ENCODE data around the gene PIMREG.
"Not testable (repeated sequence)": the region's sequence is repeated elsewhere in the genome, so short reads cannot be mapped to it uniquely, and the experiment has no call there.

The PIMREG gene

GRCh38 chr17:6479622-6480302 is 35.5 kb downstream of the PIMREG start:
- no CpG with 5 or more reads among the region's 13 CpGs for WGBS (ENCODE audit: insufficient coverage, insufficient read length)
- DNase-seq (ENCODE audit: low read depth, low spot score) = no peak
- H3K4me3 ChIP-seq (ENCODE audit: low read length) = no peak overlapping the region
- H3K4me1 ChIP-seq (ENCODE audit: control insufficient read depth, insufficient read depth, low read length) = 0 out of 2 replicates have a peak, but pooled peaks cover 2% of the 10 kb centered on the region
- no peaks in the 10 kb centered on the region for H3K9me3 ChIP-seq (ENCODE audit: control insufficient read depth, insufficient read depth, low read length)
- no peaks in the 10 kb centered on the region for H3K27me3 ChIP-seq (ENCODE audit: control insufficient read depth, insufficient read depth, low read length)
- H3K27ac ChIP-seq (ENCODE audit: low read length) = no peak overlapping the region
- no peaks in the 10 kb centered on the region for H3K36me3 ChIP-seq (ENCODE audit: control insufficient read depth, insufficient read depth, low read length)

- Histone ChIP-seq H3K4me3 (ENCODE audit: low read length) (no peak overlapping the region), H3K9me3 (ENCODE audit: control insufficient read depth, insufficient read depth, low read length) (no peaks in the 10 kb centered on the region), H3K36me3 (ENCODE audit: control insufficient read depth, insufficient read depth, low read length) (no peaks in the 10 kb centered on the region), H3K27ac (ENCODE audit: low read length) (no peak overlapping the region), H3K27me3 (ENCODE audit: control insufficient read depth, insufficient read depth, low read length) (no peaks in the 10 kb centered on the region), H3K4me1 (ENCODE audit: control insufficient read depth, insufficient read depth, low read length) (0 out of 2 replicates have a peak, but pooled peaks cover 2% of the 10 kb centered on the region)
- WGBS (ENCODE audit: insufficient coverage, insufficient read length) = no CpG with 5 or more reads among the region's 9 CpGs
- no peak for DNase-seq (ENCODE audit: low read depth, low spot score)
These were observed 36.0 kb downstream of the PIMREG start for GRCh38 chr17:6480303-6480675.

DNA sequence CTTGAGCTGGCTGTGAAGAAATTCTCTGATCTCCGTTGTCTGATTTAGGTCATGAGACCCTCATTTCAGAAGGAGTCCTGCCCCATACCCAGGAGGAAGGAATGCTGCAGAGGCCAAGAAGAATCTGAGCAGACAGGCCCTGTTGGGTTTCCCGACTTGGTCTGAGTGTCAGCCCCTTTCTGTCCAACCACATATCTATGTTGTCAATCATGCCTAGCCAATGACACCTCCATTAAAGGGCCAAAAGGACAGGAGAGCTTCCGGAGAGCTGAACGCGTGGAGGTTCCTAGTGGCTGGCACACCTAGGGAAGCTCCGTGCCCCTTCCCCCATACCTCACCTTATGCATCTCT is 37.8 kb downstream of the PIMREG start:
- H3K9me3 ChIP-seq (ENCODE audit: control insufficient read depth, insufficient read depth, low read length) = no peaks in the 10 kb centered on the region
- H3K4me3 ChIP-seq (ENCODE audit: low read length) = no peak overlapping the region
- no peaks in the 10 kb centered on the region for H3K36me3 ChIP-seq (ENCODE audit: control insufficient read depth, insufficient read depth, low read length)
- DNase-seq (ENCODE audit: low read depth, low spot score) = no peak
- WGBS (ENCODE audit: insufficient coverage, insufficient read length) = no CpG with 5 or more reads among the region's 6 CpGs
- H3K4me1 ChIP-seq (ENCODE audit: control insufficient read depth, insufficient read depth, low read length) = 0 out of 2 replicates have a peak, but pooled peaks cover 2% of the 10 kb centered on the region
- H3K27me3 ChIP-seq (ENCODE audit: control insufficient read depth, insufficient read depth, low read length) = no peaks in the 10 kb centered on the region
- no peak overlapping the region for H3K27ac ChIP-seq (ENCODE audit: low read length)

GRCh38 chr17:6482796-6483195 is 38.5 kb downstream of the PIMREG start:
- not testable (repeated sequence) for H3K9me3 ChIP-seq (ENCODE audit: control insufficient read depth, insufficient read depth, low read length); DNase-seq (ENCODE audit: low read depth, low spot score); H3K4me3 ChIP-seq (ENCODE audit: low read length); H3K27ac ChIP-seq (ENCODE audit: low read length); H3K27me3 ChIP-seq (ENCODE audit: control insufficient read depth, insufficient read depth, low read length); H3K4me1 ChIP-seq (ENCODE audit: control insufficient read depth, insufficient read depth, low read length); H3K36me3 ChIP-seq (ENCODE audit: control insufficient read depth, insufficient read depth, low read length)
- no CpG with 5 or more reads among the region's 10 CpGs for WGBS (ENCODE audit: insufficient coverage, insufficient read length)

DNA sequence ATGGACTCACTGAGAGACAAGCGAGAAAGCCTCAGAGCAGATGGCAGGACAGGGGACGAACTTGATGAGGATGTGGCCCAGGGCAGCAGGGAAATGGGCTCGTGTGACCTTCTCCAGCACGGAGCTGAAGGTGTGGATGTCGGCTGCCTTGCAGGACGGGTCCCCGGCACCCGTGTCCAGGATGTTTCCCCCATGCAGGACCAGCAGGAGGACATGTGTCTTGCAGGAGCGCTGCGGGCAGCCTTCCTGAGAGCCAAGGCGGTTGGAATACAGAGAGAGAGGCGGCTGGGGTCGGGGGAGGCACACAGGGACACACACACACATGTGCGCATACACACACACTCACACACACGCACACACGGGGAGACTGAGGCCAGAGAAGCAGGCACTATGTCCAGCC is 39.3 kb downstream of the PIMREG start:
- WGBS (ENCODE audit: insufficient coverage, insufficient read length) = no CpG with 5 or more reads among the region's 16 CpGs
- H3K27me3 ChIP-seq (ENCODE audit: control insufficient read depth, insufficient read depth, low read length) = no peaks in the 10 kb centered on the region
- no peaks in the 10 kb centered on the region for H3K36me3 ChIP-seq (ENCODE audit: control insufficient read depth, insufficient read depth, low read length)
- peaks cover 7% of the 10 kb centered on the region for H3K4me1 ChIP-seq (ENCODE audit: control insufficient read depth, insufficient read depth, low read length)
- no peak overlapping the region for H3K27ac ChIP-seq (ENCODE audit: low read length)
- H3K4me3 ChIP-seq (ENCODE audit: low read length) = no peak overlapping the region
- H3K9me3 ChIP-seq (ENCODE audit: control insufficient read depth, insufficient read depth, low read length) = no peaks in the 10 kb centered on the region
- no peak for DNase-seq (ENCODE audit: low read depth, low spot score)

GRCh38 chr17:6485646-6486412 is 41.6 kb downstream of the PIMREG start:
- DNase-seq (ENCODE audit: low read depth, low spot score) = no peak
- no peaks in the 10 kb centered on the region for H3K27me3 ChIP-seq (ENCODE audit: control insufficient read depth, insufficient read depth, low read length)
- no CpG with 5 or more reads among the region's 5 CpGs for WGBS (ENCODE audit: insufficient coverage, insufficient read length)
- H3K9me3 ChIP-seq (ENCODE audit: control insufficient read depth, insufficient read depth, low read length) = no peaks in the 10 kb centered on the region
- no peaks in the 10 kb centered on the region for H3K36me3 ChIP-seq (ENCODE audit: control insufficient read depth, insufficient read depth, low read length)
- no peak overlapping the region for H3K4me3 ChIP-seq (ENCODE audit: low read length)
- peaks cover 7% of the 10 kb centered on the region for H3K4me1 ChIP-seq (ENCODE audit: control insufficient read depth, insufficient read depth, low read length)
- no peak overlapping the region for H3K27ac ChIP-seq (ENCODE audit: low read length)

DNA sequence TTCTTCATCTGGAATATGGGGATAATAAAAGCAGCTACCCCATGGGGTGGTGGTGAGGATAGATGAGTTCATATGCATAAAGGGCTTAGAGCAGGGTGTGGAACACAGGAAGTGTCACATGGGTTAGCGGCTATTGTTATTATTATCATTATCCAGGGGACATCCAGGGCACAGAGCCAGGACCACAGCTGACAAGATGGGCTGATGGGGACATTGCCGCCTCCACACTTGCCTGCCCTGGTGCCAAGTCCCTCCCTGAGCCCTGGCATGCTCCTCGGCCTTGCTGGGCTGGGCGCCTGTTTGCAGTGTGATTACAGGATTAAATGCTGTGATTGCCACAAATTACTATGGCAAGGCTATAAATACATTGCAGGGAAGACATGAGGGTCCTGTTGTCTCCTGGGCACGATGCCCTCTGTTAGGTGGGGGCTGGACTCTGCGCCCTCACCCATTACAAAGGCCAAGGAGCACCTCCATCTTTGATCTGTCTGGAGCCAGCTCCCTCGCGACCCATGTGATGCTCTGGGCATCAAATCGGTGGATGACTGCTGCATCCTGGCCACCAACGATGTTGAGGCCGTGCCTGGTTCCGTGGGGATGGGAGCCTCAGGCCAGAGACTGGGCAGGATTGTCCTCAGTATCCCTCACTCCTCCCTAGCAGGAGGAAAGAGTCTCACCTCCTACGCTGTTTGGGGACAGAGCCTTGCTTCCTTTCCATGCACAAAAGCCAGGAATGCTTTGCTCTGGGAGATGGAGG is 43.2 kb downstream of the PIMREG start:
- Histone ChIP-seq H3K36me3 (ENCODE audit: control insufficient read depth, insufficient read depth, low read length) (no peaks in the 10 kb centered on the region), H3K27ac (ENCODE audit: low read length) (no peak overlapping the region), H3K9me3 (ENCODE audit: control insufficient read depth, insufficient read depth, low read length) (no peaks in the 10 kb centered on the region), H3K27me3 (ENCODE audit: control insufficient read depth, insufficient read depth, low read length) (no peaks in the 10 kb centered on the region), H3K4me1 (ENCODE audit: control insufficient read depth, insufficient read depth, low read length) (peaks cover 7% of the 10 kb centered on the region), H3K4me3 (ENCODE audit: low read length) (no peak overlapping the region)
- no peak for DNase-seq (ENCODE audit: low read depth, low spot score)
- WGBS (ENCODE audit: insufficient coverage, insufficient read length) = no CpG with 5 or more reads among the region's 13 CpGs

DNA sequence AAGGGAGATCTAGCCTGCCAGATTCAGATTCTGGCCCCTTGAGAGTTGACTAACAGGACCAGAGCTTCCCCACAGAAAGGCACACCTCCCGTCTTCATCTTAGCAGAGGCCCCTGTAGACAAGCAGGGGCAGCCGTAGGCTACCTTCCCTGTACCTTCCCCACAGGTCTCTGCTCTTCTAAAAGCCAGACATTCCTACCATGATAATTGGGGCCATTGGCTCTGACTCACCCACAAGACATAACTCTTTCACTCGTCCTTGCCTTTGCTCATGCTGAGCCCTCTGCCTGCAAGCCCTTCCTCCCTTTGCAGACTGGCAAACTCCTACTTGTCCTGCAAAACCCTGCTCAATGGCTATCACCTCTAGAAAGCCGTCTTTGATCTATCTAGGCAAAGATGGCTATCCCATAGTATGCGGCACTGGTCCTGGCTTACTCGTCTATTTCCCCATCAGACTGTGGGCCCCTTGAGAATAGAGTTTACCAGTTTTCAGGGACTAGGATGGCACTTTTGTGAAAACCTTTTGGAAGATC is 43.8 kb downstream of the PIMREG start:
- Histone ChIP-seq H3K36me3 (ENCODE audit: control insufficient read depth, insufficient read depth, low read length) (no peaks in the 10 kb centered on the region), H3K4me1 (ENCODE audit: control insufficient read depth, insufficient read depth, low read length) (peaks cover 7% of the 10 kb centered on the region), H3K4me3 (ENCODE audit: low read length) (no peak overlapping the region), H3K9me3 (ENCODE audit: control insufficient read depth, insufficient read depth, low read length) (no peaks in the 10 kb centered on the region), H3K27ac (ENCODE audit: low read length) (no peak overlapping the region), H3K27me3 (ENCODE audit: control insufficient read depth, insufficient read depth, low read length) (no peaks in the 10 kb centered on the region)
- DNase-seq (ENCODE audit: low read depth, low spot score) = no peak
- no CpG with 5 or more reads among the region's 6 CpGs for WGBS (ENCODE audit: insufficient coverage, insufficient read length)

DNA sequence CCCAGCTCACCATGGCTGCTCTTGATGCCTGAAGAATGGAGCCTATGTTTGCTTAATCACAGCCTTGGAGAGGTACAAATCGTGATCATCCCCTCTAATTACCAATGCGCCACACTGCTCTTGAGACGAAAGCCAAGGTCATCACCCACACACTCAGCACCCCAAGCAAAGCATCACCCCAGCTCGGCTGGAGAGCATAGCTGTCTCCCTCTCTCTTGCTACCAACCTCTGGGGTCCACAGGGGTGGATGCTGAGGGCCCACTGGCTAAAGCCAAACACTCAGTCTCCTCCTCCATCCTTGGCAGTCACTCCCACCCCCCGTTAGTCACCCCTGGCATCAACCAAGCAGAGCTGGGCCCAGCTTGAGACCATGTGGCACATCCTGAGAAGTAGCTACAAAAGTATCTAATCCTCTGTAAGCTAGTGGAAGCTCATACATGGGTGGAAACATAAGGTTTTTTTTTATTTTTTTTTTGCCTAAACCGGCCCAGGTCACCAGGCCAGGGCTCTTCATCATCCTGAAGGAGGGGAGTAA is 44.8 kb downstream of the PIMREG start:
- H3K9me3 ChIP-seq (ENCODE audit: control insufficient read depth, insufficient read depth, low read length) = no peaks in the 10 kb centered on the region
- peaks cover 5% of the 10 kb centered on the region for H3K4me1 ChIP-seq (ENCODE audit: control insufficient read depth, insufficient read depth, low read length)
- no peaks in the 10 kb centered on the region for H3K36me3 ChIP-seq (ENCODE audit: control insufficient read depth, insufficient read depth, low read length)
- H3K4me3 ChIP-seq (ENCODE audit: low read length) = no peak overlapping the region
- no peaks in the 10 kb centered on the region for H3K27me3 ChIP-seq (ENCODE audit: control insufficient read depth, insufficient read depth, low read length)
- DNase-seq (ENCODE audit: low read depth, low spot score) = no peak
- no peak overlapping the region for H3K27ac ChIP-seq (ENCODE audit: low read length)
- no CpG with 5 or more reads among the region's 6 CpGs for WGBS (ENCODE audit: insufficient coverage, insufficient read length)

GRCh38 chr17:6491071-6491700 is 46.9 kb downstream of the PIMREG start:
- Histone ChIP-seq H3K27me3 (ENCODE audit: control insufficient read depth, insufficient read depth, low read length) (no peaks in the 10 kb centered on the region), H3K27ac (ENCODE audit: low read length) (no peak overlapping the region)
- WGBS (ENCODE audit: insufficient coverage, insufficient read length) = no CpG with 5 or more reads among the region's 7 CpGs

More at GRCh38 chr17:6491071-6491700, 46.9 kb downstream of the PIMREG start:
- H3K36me3 ChIP-seq (ENCODE audit: control insufficient read depth, insufficient read depth, low read length) = no peaks in the 10 kb centered on the region
- H3K9me3 ChIP-seq (ENCODE audit: control insufficient read depth, insufficient read depth, low read length) = no peaks in the 10 kb centered on the region
- DNase-seq (ENCODE audit: low read depth, low spot score) = no peak
- peaks cover 8% of the 10 kb centered on the region for H3K4me1 ChIP-seq (ENCODE audit: control insufficient read depth, insufficient read depth, low read length)
- no peak overlapping the region for H3K4me3 ChIP-seq (ENCODE audit: low read length)
